NB4 (cell line): ENCODE data around the gene CNTN5.

ENCODE experiments used
- POLR2A ChIP-seq: IDR thresholded peaks from 2 replicates; pipeline ENCODE4 v1.6.1; 2011; ENCODE audit warnings: mild to moderate bottlenecking; ENCODE audit not compliant: insufficient read length; ENCODE audit errors: extremely low read depth
- TF ChIP-seq, protein P1 (sequence below): IDR thresholded peaks from one replicate; pipeline ENCODE4 v1.5.1; 2012; ENCODE audit warnings: low read depth, low read length

DNA sequence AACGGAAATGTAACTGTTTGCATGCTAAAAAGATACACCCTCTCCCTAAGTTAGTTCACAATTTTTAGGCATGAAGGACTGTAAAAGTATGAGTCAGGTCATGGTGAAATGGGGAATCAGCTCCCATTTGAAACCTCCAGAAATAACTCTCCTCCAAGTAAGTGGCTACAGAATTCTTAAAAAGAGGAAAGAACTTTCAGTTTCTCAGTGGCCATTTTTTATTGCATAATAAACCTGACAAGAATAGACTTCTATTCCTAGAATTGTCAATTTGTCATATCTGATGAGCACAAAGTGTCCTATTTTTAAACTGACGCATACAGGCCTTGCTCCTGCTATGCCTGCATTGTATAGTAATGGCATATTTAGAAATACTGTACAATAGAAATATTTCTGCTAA lies 612.2 kb downstream of the CNTN5 start:
- TF ChIP-seq, protein P1, sequence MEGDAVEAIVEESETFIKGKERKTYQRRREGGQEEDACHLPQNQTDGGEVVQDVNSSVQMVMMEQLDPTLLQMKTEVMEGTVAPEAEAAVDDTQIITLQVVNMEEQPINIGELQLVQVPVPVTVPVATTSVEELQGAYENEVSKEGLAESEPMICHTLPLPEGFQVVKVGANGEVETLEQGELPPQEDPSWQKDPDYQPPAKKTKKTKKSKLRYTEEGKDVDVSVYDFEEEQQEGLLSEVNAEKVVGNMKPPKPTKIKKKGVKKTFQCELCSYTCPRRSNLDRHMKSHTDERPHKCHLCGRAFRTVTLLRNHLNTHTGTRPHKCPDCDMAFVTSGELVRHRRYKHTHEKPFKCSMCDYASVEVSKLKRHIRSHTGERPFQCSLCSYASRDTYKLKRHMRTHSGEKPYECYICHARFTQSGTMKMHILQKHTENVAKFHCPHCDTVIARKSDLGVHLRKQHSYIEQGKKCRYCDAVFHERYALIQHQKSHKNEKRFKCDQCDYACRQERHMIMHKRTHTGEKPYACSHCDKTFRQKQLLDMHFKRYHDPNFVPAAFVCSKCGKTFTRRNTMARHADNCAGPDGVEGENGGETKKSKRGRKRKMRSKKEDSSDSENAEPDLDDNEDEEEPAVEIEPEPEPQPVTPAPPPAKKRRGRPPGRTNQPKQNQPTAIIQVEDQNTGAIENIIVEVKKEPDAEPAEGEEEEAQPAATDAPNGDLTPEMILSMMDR: no peak
- no peak for TF ChIP-seq POLR2A
